Inflammatory macrophage treated with lipopolysaccharide for 4 hours (primary cell): ENCODE measurements around the gene CLN5.
"Not testable (repeated sequence)": the region's sequence is repeated elsewhere in the genome, so short reads cannot be mapped to it uniquely, and the experiment has no call there.

Experiments used
- DNase-seq: peaks from one replicate; pipeline ENCODE4 v3.0.0-alpha.2; 2020

The CLN5 gene

GRCh38 chr13:76991796-76992547 lies at the start of gene CLN5:
TSS of gene CLN5 (plus strand) at chr13:76992081. CDS start at chr13:76992099, 18 bp downstream.
- DNase-seq: peak; percentile 96

- peak; percentile 43 for DNase-seq
Observed at GRCh38 chr13:76942363-76942762, 49.5 kb upstream of the CLN5 start.

DNA sequence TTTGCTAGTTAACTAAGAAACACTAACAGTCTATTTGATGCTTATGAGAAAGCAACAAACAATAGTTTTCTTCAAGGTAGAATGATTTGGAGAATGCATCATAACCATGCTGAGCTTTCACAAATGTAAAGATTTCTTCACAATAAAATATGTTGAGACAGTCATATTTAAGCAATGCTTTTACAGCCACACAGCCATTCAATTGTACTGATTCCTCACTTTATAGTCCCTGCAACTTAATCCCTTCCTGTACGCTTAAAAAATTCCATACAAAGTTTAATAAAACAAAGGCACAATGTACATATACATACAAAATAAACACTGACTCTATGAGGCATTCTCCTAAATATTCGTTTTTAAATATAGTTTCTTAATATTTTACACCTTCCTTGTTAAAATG lies 48.2 kb upstream of the CLN5 start:
- DNase-seq: peak; percentile 23

DNA sequence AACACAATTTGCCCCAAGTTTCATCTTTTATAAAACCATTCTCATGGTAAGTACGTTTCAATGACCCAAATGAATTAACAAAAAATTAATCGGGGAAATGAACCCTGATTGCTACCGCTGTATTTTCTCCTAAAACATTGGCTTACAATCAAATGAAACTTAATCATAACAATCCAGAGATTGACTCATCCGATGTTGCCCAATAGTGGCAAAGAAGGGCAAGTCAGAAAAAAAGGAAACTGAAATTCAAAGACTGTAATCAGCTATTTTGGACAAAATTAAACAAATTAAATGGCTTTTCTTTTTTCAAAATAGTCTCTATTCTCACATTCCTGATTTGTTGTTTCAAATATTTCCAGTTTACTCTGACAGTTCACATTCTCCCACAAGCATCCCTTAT lies 47.4 kb upstream of the CLN5 start:
- peak; percentile 93 for DNase-seq

DNA sequence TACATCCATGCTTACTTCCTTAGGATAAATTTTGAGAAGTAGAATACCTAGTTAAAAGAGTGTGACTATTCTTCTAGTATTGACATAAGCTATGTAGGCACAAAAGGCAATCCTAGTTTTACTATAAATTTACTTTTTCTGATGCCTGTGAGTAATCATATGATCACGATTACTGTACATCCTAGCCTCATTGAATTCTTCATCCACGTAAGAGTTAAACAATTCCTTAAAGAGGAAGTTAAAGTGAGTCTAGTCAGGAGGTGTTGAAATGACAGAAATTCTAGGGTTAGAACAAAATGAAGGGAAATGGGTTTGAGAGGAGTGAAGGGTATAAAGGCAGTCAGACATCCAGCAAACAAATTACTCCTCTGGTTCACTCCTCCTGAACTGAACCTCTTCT lies 43.7 kb upstream of the CLN5 start, which contains the start of gene ACOD1:
Gene ACOD1 (plus strand): TSS at position 363 of the 400 bp plus-strand sequence. CDS start 48 bp downstream, outside the sequence.
- peak; percentile 89 for DNase-seq

DNA sequence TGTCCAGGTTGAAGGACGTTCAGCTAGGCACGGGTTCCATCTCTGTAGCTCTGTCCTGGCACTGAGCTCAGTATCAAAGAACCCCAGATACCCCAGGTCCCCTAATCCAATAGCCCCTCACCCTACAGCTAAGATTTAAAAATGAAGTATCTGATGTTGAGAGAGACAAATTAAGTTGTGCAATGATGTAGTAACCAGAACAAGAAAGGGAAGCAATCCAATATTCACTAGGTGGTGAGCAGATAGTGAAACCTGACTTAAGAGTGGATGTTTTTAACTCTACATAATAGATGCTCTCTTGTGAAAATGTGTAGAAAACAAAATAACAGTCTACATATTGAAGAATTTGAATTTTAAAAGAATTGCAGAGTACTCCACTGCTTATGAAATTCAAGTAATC lies 41.8 kb upstream of the CLN5 start:
- DNase-seq: peak; percentile 69

GRCh38 chr13:76953968-76954367 lies 37.9 kb upstream of the CLN5 start:
- no peak for DNase-seq

- DNase-seq: no peak
Observed at GRCh38 chr13:76954538-76954937, 37.3 kb upstream of the CLN5 start.

- no peak for DNase-seq
Observed at GRCh38 chr13:76955193-76955592, 36.7 kb upstream of the CLN5 start.

DNA sequence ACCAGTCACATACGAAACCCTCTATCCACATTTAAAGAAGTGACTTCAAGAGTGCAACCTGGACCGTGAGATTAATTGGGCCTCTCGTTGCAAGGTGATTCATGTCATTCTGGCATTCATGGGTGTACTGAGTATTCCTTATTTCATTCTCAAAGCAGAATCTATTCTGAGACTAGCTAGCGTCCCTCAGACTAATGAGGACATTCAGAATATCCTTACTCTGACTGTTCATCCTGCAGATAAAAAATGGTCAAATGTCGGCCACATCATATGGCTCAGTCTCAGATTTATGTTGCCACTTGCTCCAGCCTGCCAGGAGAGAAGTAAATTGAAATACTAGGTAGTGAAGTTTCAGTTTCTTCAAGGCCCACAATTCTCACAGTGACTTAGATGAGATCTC lies 36.2 kb upstream of the CLN5 start:
- DNase-seq: no peak

GRCh38 chr13:76958841-76959432 lies 32.9 kb upstream of the CLN5 start:
- peak; percentile 61 for DNase-seq

DNA sequence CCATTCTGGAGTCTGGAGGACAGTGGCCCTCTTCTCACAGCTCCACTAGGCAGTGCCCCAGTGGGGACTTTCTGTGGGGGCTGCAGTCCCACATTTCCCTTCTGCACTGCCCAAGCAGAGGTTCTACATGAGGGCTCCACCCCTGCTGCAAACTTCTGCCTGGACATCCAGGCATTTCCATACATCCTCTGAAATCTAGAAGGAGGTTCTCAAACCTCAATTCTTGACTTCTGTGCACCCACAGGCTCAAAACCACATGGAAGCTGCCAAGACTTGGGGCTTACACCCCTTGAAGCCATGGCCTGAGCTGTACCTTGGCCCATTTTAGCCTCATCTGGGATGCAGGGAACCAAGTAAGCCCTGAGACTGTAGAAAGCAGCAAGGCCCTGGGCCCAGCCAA lies 32.1 kb upstream of the CLN5 start:
- not testable (repeated sequence) for DNase-seq

GRCh38 chr13:76965759-76966421 lies 26.0 kb upstream of the CLN5 start:
- DNase-seq: no peak

DNA sequence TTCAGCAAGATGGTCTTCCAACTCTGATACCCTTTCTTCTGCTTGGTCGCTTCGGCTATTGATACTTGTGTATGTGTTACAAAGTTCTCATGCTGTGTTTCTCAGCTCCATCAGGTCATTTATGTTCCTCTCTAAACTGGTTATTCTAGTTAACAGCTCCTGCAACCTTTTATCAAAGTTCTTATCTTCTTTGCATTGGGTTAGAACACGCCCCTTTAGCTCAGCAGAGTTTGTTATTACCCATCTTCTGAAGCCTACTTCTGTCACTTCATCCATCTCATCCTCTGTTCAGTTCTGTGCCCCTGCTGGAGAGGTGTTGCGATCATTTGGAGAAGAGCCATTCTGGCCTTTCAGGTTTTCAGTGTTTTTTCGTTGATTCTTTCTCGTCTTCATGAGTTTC lies 24.9 kb upstream of the CLN5 start:
- no peak for DNase-seq

DNA sequence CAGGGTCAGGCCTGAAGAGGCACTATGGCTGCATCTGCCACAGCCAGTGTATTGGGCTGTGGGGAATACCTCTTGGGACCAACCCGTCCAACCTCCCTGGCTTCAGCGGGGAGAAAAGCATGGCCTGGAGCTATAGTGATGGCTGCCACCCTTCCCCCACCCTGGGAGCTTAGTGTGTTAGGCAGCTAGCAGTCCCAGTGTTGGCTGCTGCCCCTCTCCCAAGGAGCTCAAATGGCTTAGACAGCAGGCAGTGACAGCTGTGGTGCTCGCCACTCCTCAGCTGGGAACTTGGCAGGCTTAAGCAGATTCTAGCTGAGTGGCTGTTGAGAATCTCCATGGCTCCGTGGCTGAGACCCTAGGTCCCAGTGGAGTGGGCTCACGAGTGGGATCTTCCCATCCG lies 23.8 kb upstream of the CLN5 start:
- no peak for DNase-seq

DNA sequence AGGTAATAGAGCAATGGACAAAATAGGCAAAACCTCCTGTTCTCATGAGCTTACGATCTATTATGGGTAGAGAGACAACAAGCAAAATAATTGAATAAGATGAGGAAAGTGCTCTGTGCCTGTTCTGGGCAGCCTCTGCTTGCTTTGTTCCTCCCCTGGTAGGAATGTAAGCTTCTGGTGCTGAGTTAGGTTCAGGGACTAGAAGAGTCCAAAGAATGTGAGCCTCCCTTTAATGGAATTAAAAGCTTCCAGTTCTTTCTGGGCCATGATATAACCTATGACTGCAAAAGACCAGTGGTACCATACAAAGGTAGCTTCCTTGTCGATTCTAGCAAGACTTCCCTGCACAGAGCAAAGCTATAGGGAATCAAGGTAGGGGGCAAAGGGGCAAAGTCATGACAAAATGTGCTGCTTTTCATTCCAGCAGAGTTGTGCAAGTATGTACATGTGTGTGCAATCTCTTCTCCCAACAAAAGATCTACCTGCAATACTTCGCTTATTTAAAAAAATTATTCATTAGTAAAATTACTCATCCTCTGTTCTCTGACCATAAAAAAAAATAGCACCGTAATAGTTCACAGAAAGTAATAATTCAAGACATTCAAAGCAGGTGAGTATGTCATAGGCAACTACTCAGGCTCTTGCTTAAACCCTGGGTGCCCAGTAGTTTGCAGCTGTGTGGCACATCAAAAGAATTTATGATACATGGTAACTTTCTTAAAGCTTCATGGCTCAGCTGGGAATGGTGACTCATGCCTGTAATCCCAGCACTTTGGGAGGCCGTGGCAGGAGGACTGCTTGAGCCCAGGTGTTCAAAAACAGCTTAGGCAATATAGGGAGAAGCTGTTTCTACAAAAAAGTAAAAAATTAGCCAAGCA lies 22.2 kb upstream of the CLN5 start:
- no peak for DNase-seq

DNA sequence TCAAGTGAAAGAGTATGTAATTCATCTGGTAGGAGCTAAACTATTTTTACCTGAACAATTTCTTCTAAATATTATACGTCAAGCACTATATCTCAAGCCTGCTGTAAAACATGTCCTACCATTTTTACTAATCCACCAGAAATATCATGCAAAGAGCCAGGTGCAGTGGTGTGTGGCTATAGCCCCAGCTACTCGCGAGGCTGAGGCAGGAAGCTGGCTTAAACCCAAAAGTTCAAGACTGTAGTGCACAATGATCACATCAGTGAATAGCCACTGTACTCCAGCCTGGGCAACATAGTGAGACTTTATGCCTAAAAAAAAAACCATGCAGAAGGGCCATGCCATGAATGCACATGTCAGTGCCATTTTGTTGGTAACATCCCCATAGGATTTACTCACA lies 20.7 kb upstream of the CLN5 start:
- no peak for DNase-seq

GRCh38 chr13:76971851-76972829 lies 19.7 kb upstream of the CLN5 start:
- peak; percentile 26 for DNase-seq

DNA sequence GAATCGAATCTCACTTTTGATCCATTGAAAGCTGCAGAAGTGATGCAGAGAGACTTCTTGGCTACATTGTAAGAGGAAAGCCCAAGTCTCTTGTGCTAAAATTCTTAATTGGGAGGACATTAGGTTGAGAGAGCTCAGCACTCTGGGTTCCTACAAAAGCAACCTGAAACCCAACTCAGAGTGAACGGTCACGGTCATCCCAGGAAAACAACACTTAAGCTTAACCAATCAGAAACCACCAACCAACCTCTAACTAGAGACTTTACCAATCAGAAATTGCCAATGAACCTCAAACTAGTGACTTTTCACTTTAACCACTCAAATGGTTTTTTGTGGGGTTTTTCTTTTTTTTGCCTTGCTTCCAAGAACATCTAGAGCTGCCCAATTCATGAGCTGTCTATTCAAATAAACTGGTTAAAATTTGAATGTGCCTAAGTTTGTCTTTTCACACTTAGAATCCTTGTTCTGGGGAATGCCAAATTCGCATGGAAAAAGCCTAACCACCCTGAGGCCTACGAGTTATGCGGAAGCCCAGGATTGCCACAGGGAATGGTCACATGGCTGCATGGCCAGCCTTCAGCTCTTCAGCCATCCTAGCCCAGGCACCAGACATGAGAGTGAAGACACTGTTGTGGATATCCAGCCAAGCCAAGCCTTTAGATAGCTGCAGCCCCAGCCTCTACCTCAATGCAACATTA lies 17.8 kb upstream of the CLN5 start:
- DNase-seq: no peak

DNA sequence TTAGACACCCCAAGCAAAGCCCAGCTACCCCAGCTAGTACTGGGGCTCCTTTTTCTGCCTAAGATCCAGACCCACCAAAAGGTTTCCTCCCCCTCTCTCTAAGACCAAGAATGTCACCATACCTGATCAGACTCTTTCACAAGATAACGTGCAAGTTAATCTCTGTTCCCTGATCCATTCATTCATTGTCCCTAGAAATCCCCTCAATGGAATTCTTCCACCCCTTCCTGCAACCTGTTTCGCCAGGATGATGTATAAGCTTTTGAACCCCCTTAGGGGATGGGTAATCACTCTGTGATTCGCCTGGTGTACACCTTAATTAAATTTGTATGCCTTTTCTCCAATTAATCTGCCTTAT lies 17.3 kb upstream of the CLN5 start:
- DNase-seq: no peak

DNA sequence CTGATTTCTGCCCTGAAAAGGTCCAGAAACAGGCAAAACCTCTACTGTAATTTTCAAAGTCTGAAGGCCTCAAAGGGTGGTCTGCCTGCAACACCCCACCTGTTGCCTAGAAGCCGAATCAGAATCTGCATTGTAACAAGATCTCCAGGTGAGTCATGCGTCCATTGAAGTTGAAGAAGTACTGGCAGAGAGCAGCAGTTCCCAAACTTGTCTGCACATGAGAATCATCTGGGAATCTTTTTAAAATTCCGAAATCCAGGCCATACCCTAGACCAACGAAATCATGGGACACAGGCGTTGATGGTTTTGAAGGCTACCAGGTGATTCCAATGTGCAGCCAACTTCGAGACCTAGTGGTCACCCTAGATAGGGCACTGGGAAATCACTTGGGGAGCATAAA lies 16.0 kb upstream of the CLN5 start:
- no peak for DNase-seq
